GM19238 (cell line): ENCODE data around the gene EFCAB3.
"Not testable (repeated sequence)": the region's sequence is repeated elsewhere in the genome, so short reads cannot be mapped to it uniquely, and the experiment has no call there.

Experiments used
- DNase-seq: peaks from one replicate; pipeline ENCODE4 v3.0.0; 2011; ENCODE audit warnings: low spot score; ENCODE audit not compliant: insufficient read length

EFCAB3 gene

GRCh38 chr17:62464422-62464821, 84.1 kb downstream of the EFCAB3 start:
- not testable (repeated sequence) for DNase-seq

GRCh38 chr17:62465271-62465670, 84.9 kb downstream of the EFCAB3 start:
- not testable (repeated sequence) for DNase-seq
